NCI-H748 treated with DMSO at 0.1 percent for 48 hours (cell line): ENCODE data around the gene OR52L1.

Source experiments
- DNase-seq: peaks from one replicate; lab custom pipeline; 2025; lab: John Stamatoyannopoulos, UW

The OR52L1 gene

GRCh38 chr11:5940748-5941147, 46.0 kb downstream of the OR52L1 start:
- DNase-seq: no peak

- DNase-seq: no peak
These were observed 48.2 kb downstream of the OR52L1 start for GRCh38 chr11:5938603-5938965.

- DNase-seq: no peak
These were observed 48.8 kb downstream of the OR52L1 start for GRCh38 chr11:5937868-5938602.
